HepG2 (cell line): Measurements from ENCODE around the gene PRKCG. TPM values are rescaled to one million over a fixed set of nuclear protein-coding genes. Genes with fewer than 3 reads are reported as not detected.

Experiments
- ATAC-seq: fragments of 200-7000 bp; cut with Tn5 transposase; 3 replicates; pipeline ENCODE4 v1.9.1; 2020; ENCODE audit warnings: mild to moderate bottlenecking, moderate library complexity
- BruUV-seq: library from RNA; stranded (reverse); fragments of 400-500 nt; replicated peaks from 2 replicates; lab custom pipeline; 2021; lab: Mats Ljungman, UMichigan
- CTCF ChIA-PET: fragments of 300-600 bp; formaldehyde crosslinking; extraction: SDS; loops from one replicate; lab custom pipeline; 2021; ENCODE audit warnings: low total read pairs, inconsistent platforms, low intra/inter-chr PET ratio; lab: Yijun Ruan, JAX
- POLR2A ChIA-PET: fragments of 350-600 bp; sonication (Branson Sonifier 250); formaldehyde crosslinking; loops from one replicate; lab custom pipeline; 2020; ENCODE audit warnings: antibody characterized with exemption, inconsistent platforms; lab: Yijun Ruan, JAX
- DNase-seq: peaks from one replicate; pipeline ENCODE4 v3.0.0-alpha.2; 2015; ENCODE audit warnings: low spot score
- FAIRE-seq: peaks from 3 replicates; lab custom pipeline; 2011; peaks lifted over from hg19 to GRCh38; lab: Jason Lieb, UNC
- H2AFZ ChIP-seq: one replicate; pipeline ENCODE4 v1.6.1; 2011; ENCODE audit warnings: low read length, inconsistent platforms
- H3K27ac ChIP-seq: fragments of 300-600 bp; 3 replicates; pipeline ENCODE4 v1.8.0; 2011; ENCODE audit warnings: mixed run types, mild to moderate bottlenecking, mixed read lengths, low read length, inconsistent platforms; ENCODE audit not compliant: insufficient read depth; ENCODE audit errors: extremely low read length
- H3K27me3 ChIP-seq, 2 experiments: fragments of 200-600 bp in 1 of 2; 2 replicates in 1 of 2; 3 replicates in 1 of 2; pipeline versions ENCODE4 v1.6.0 to v1.8.0; 2011; ENCODE audit warnings: low read length in 2 of 2, mild to moderate bottlenecking in 2 of 2, moderate library complexity in 2 of 2, inconsistent platforms in 1 of 2; ENCODE audit not compliant: insufficient read depth in 2 of 2, control insufficient read depth in 1 of 2
- H3K36me3 ChIP-seq, 2 experiments: fragments of 200-600 bp in 1 of 2; replicated peaks in 1 of 2; 2 replicates in 1 of 2; 3 replicates in 1 of 2; pipeline versions ENCODE4 v1.5.1 to v1.8.0; 2011; ENCODE audit warnings: low read length in 2 of 2, inconsistent platforms in 1 of 2; ENCODE audit not compliant: insufficient read depth in 2 of 2, control insufficient read depth in 1 of 2
- H3K4me1 ChIP-seq: 2 replicates; pipeline ENCODE4 v1.5.1; 2012; ENCODE audit warnings: low read length, inconsistent platforms; ENCODE audit not compliant: insufficient read depth
- H3K4me2 ChIP-seq: 2 replicates; pipeline ENCODE4 v1.6.0; 2011; ENCODE audit warnings: low read depth, low read length, inconsistent platforms
- H3K4me3 ChIP-seq, 3 experiments: fragments of 200-600 bp in 1 of 3; sonication (generic), shearing (Covaris generic) in 1 of 3; replicated peaks in 1 of 3; 2 replicates each; pipeline ENCODE4 v1.5.1; 2011 to 2016; ENCODE audit warnings: low read length in 3 of 3, inconsistent platforms in 2 of 3, low read depth in 2 of 3, mild to moderate bottlenecking in 2 of 3, control low read depth in 1 of 3, mixed read lengths in 1 of 3; ENCODE audit not compliant: insufficient read depth in 1 of 3
- H3K79me2 ChIP-seq: one replicate; pipeline ENCODE4 v1.6.1; 2011; ENCODE audit warnings: low read length, inconsistent platforms; ENCODE audit not compliant: insufficient read depth
- H3K9ac ChIP-seq: 2 replicates; pipeline ENCODE4 v1.6.0; 2011; ENCODE audit warnings: mild to moderate bottlenecking, low read depth, low read length, inconsistent platforms; ENCODE audit not compliant: insufficient read depth
- H3K9me3 ChIP-seq: 2 replicates; pipeline ENCODE4 v1.5.1; 2012; ENCODE audit warnings: mild to moderate bottlenecking, low read length
- H4K20me1 ChIP-seq: 2 replicates; pipeline ENCODE4 v1.6.0; 2011; ENCODE audit warnings: inconsistent platforms, mild to moderate bottlenecking, low read length, moderate library complexity; ENCODE audit not compliant: insufficient read depth
- HOXA7 ChIP-seq: sonication (generic); formaldehyde crosslinking; IDR thresholded peaks from 2 replicates; pipeline ENCODE4 v1.8.1; 2022; ENCODE audit warnings: mild to moderate bottlenecking, missing genetic modification reagents, moderate library complexity
- KAT2B ChIP-seq: fragments of 150-350 bp; IDR thresholded peaks from 2 replicates; pipeline ENCODE4 v1.6.1; 2014; ENCODE audit warnings: low read depth, low read length, borderline replicate concordance
- ZHX1 ChIP-seq: sonication (generic); formaldehyde crosslinking; IDR thresholded peaks from 2 replicates; pipeline ENCODE4 v1.8.1; 2022; ENCODE audit warnings: low read depth, mild to moderate bottlenecking, missing genetic modification reagents
- ZNF276 ChIP-seq: sonication (generic); formaldehyde crosslinking; IDR thresholded peaks from 2 replicates; pipeline ENCODE4 v1.4.0; 2020; ENCODE audit warnings: mild to moderate bottlenecking, low read depth, missing genetic modification reagents
- ZNF318 ChIP-seq: sonication (generic); formaldehyde crosslinking; IDR thresholded peaks from 2 replicates; pipeline ENCODE4 v1.4.0; 2020; ENCODE audit warnings: mild to moderate bottlenecking, missing genetic modification reagents
- ZNF562 ChIP-seq: sonication (generic); formaldehyde crosslinking; IDR thresholded peaks from 2 replicates; pipeline ENCODE4 v1.8.0; 2022; ENCODE audit warnings: missing genetic modification reagents, borderline replicate concordance
- ZNF770 ChIP-seq: sonication (generic); formaldehyde crosslinking; IDR thresholded peaks from 2 replicates; pipeline ENCODE4 v1.5.0; 2020; ENCODE audit warnings: mild to moderate bottlenecking, missing genetic modification reagents
- ZZZ3 ChIP-seq: sonication (generic); formaldehyde crosslinking; IDR thresholded peaks from 2 replicates; pipeline ENCODE4 v1.4.0; 2020; ENCODE audit warnings: missing genetic modification reagents, mild to moderate bottlenecking, borderline replicate concordance
- WGBS: methylation state at CpG from one replicate; pipeline ENCODE4 v1.1.6; 2017; ENCODE audit warnings: low lambda C conversion rate; 5-methylcytosine and 5-hydroxymethylcytosine counted together
- in situ Hi-C: cut with HindIII; loops from 2 replicates; pipeline ENCODE4 v1.10.0; 2017; ENCODE audit warnings: low pct_unique_long_range_greater_than_20kb; ENCODE audit not compliant: extremely low pct_ligation_motif_present
- intact Hi-C: fragments of 100-400 bp; cut with micrococcal nuclease; formaldehyde crosslinking; loops from one replicate; pipeline ENCODE4 v1.10.0; 2022; ENCODE audit not compliant: unreplicated experiment
- polyA plus RNA-seq, 8 experiments: library from polyadenylated mRNA; depleted of rRNA in 3 of 8; stranded (reverse) in 7 of 8; unstranded in 1 of 8; fragments of >200 nt; fragmentation: Illumina TruSeq in 4 of 8; extraction: Trizol in 4 of 8; gene quantifications; 2 replicates each; pipeline versions ENCODE4 v1.2.1 to v1.2.3, GENCODE V29; 2011 to 2016; ENCODE audit warnings: low read depth in 4 of 8, missing spikeins in 1 of 8, mixed read lengths in 1 of 8; ENCODE audit not compliant: insufficient read depth in 1 of 8
- total RNA-seq, 5 experiments: library from RNA; depleted of rRNA; stranded (reverse); fragments of >200 nt; fragmentation: Illumina TruSeq; extraction: Trizol; gene quantifications; 2 replicates each; pipeline ENCODE4 v1.2.3, GENCODE V29; 2016; ENCODE audit warnings: low read depth in 1 of 5

PRKCG gene
- total and polyA plus RNA-seq, 2 of the 13 experiments (the other 11 are each of a cell fraction or from before 2014, with no cell fraction given) = 0.02 to 0.03 TPM

DNA sequence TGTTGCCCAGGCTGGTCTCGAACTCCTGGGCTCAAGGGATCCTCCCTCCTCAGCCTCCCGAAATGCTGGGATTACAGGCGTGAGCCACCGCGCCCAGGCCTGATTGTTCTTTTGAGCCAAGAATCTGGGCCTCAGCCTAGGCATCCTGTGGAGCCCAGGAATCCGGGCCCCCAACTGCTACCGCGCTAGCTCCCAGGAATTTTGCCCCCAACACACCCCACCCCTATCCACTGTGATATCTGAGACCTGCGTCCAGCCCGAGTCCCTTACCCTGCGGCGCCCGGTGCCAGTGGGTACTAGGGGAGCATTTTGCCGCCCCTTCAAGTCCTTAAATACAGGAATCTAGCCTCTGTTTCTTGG is 15.2 kb upstream of the PRKCG start:
- in situ Hi-C loops (no loop called here), intact Hi-C loops (no loop called here)
- Histone ChIP-seq H3K27me3 (no peaks in the 10 kb centered on the region; a peak in 1 of 5 replicates), H3K4me3 (peak overlapping the region; percentile 79 to 97 (median 84)), H3K4me2 (peak overlapping the region; percentile 92), H3K27ac (peak overlapping the region; percentile 100), H4K20me1 (peaks cover 14% of the 10 kb centered on the region; the same call in 1 of the 2 replicates), H3K9ac (peak overlapping the region; percentile 99), H3K4me1 (peaks cover 34% of the 10 kb centered on the region), H3K79me2 (peaks cover 33% of the 10 kb centered on the region), H3K9me3 (no peaks in the 10 kb centered on the region), H3K36me3 (peaks cover 2 to 13% of the 10 kb centered on the region in 2 experiments; a peak in 2 of 5 replicates), H2AFZ (no peak overlapping the region)
- ChIA-PET POLR2A (interaction anchor here (0.6 to 5.6 kb wide), 14 partner anchors 8 to 334 kb away, joined by 3 to 102 read pairs (median 5); partner anchors contain the start of genes CNOT3, PRKCG and RPS9), CTCF (no interaction called here)
- BruUV-seq = no TSS peak
- ATAC-seq (no peak), FAIRE-seq (no peak), DNase-seq (no peak)
- WGBS = 0% methylated on average over 2 of the region's 14 CpGs
- TF ChIP-seq ZNF276 (CRISPR knock-in tag) (no peak), HOXA7 (no peak), ZHX1 (CRISPR knock-in tag) (no peak), KAT2B (no peak), ZNF770 (CRISPR knock-in tag) (peak; percentile 70), ZNF318 (0 out of 2 replicates have a peak, but pooled peaks have one; percentile 57), ZZZ3 (CRISPR knock-in tag) (peak; percentile 40; the same call in 1 of the 2 replicates), ZNF562 (CRISPR knock-in tag) (no peak)
